CD4-positive, alpha-beta T cell (primary cell): ENCODE measurements around the gene EIPR1. TPM values are rescaled to one million over a fixed set of nuclear protein-coding genes. Genes with fewer than 3 reads are reported as not detected.

Source experiments
- ATAC-seq: fragments of 200-7000 bp; cut with Tn5 transposase; one replicate; pipeline ENCODE4 v1.10.0; 2022; ENCODE audit warnings: mild to moderate bottlenecking; ENCODE audit not compliant: poor library complexity
- CTCF ChIA-PET: fragments of 350-600 bp; sonication (Branson Sonifier 250); formaldehyde crosslinking; loops from one replicate; lab custom pipeline; 2021; ENCODE audit warnings: antibody characterized with exemption, inconsistent platforms; lab: Charles Lee
- POLR2A ChIA-PET: fragments of 350-600 bp; sonication (Branson Sonifier 250); formaldehyde crosslinking; loops from one replicate; lab custom pipeline; 2021; ENCODE audit warnings: antibody characterized with exemption, inconsistent platforms; lab: Charles Lee
- DNase-seq, 14 experiments: peaks; one replicate each; pipeline ENCODE4 v3.0.0-alpha.2; 2013 to 2020; ENCODE audit warnings: mixed read lengths in 2 of 14
- H3K27ac ChIP-seq, 2 donors: one replicate each; pipeline versions ENCODE4 v1.5.1 to v1.7.0; 2013; ENCODE audit warnings: low read length in 2 of 2, low read depth in 1 of 2, mild to moderate bottlenecking in 1 of 2
- H3K27me3 ChIP-seq, 2 experiments: 1 replicate in 1 of 2; 2 replicates in 1 of 2; pipeline versions ENCODE4 v1.6.1 to v1.7.0; 2013; ENCODE audit warnings: low read length in 2 of 2, control low read depth in 1 of 2, mild to moderate bottlenecking in 1 of 2, moderate library complexity in 1 of 2; ENCODE audit not compliant: insufficient read depth in 2 of 2, control insufficient read depth in 1 of 2
- H3K36me3 ChIP-seq: one replicate; pipeline ENCODE4 v1.6.1; 2013; ENCODE audit warnings: low read length, control low read depth; ENCODE audit not compliant: insufficient read depth
- H3K4me1 ChIP-seq: one replicate; pipeline ENCODE4 v1.6.1; 2013; ENCODE audit warnings: low read length, control low read depth; ENCODE audit not compliant: insufficient read depth
- H3K4me3 ChIP-seq: one replicate; pipeline ENCODE4 v1.5.1; 2013; ENCODE audit warnings: mild to moderate bottlenecking, low read length, moderate library complexity
- H3K9me3 ChIP-seq, 2 experiments: 1 replicate in 1 of 2; 2 replicates in 1 of 2; pipeline versions ENCODE4 v1.6.1 to v1.7.0; 2013; ENCODE audit warnings: low read length in 2 of 2, mild to moderate bottlenecking in 2 of 2, control low read depth in 1 of 2, moderate library complexity in 1 of 2; ENCODE audit not compliant: control insufficient read depth in 1 of 2, insufficient read depth in 1 of 2
- H3K27ac Mint-ChIP-seq: one replicate; pipeline ENCODE4 v1.8.0; 2020; ENCODE audit warnings: mixed read lengths
- H3K27me3 Mint-ChIP-seq: one replicate; pipeline ENCODE4 v1.8.0; 2021; ENCODE audit warnings: mixed read lengths
- H3K36me3 Mint-ChIP-seq: one replicate; pipeline ENCODE4 v1.8.0; 2021; ENCODE audit warnings: low read depth, mixed read lengths
- H3K4me1 Mint-ChIP-seq: one replicate; pipeline ENCODE4 v1.8.0; 2021; ENCODE audit warnings: low read depth, mixed read lengths
- H3K4me3 Mint-ChIP-seq: one replicate; pipeline ENCODE4 v1.8.0; 2020; ENCODE audit warnings: mild to moderate bottlenecking, mixed read lengths
- H3K9me3 Mint-ChIP-seq: one replicate; pipeline ENCODE4 v1.8.0; 2020; ENCODE audit warnings: mixed read lengths
- intact Hi-C, 2 experiments: fragments of 100-400 bp; cut with DNase I in 1 of 2; cut with micrococcal nuclease in 1 of 2; formaldehyde crosslinking; loops; one replicate each; pipeline versions ENCODE4 v1.15.1 to v1.9.0; 2023 to 2025; cut with DNase I, micrococcal nuclease
- total RNA-seq, 174 experiments: library from RNA in 2 of 174; stranded (reverse) in 2 of 174; gene quantifications; one replicate each; pipeline ENCODE4 v1.2.3 and lab custom pipeline; 2021 to 2026
- TF ChIP-seq, protein P1 (sequence below): fragments of 200-600 bp; IDR thresholded peaks from one replicate; pipeline ENCODE4 v1.8.0; 2022; ENCODE audit warnings: antibody characterized with exemption, mild to moderate bottlenecking

EIPR1 gene
- total RNA-seq, 2 experiments from 2014 or later, result 11.0 to 12.4 TPM

DNA sequence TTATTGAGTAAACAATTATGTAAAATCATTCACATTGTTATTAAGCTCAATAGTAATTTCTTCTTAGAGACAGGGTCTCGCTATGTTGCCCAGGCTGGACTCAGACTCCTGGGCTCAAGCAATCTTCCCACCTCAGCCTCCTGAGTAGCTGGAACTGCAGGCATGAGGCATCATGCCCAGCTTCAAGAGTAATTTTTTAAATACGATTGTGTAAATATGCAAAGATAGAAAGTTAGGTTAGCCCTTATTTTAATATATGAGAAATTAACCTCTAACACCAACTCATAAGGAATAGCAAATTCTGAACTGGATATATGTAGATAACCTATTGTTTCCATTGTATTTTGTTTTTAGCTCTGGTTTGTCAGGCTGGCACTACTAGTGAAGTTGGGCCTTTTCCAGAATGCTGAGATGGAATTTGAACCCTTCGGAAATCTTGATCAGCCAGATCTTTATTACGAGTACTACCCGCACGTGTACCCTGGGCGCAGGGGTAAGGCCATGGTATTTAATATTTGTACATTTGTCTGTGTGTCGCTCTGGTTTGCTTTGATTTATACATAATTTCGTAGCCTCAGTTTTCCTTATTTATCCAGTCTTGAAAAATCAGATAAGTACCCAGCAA lies 46.7 kb upstream of the EIPR1 start:
- Mint-ChIP-seq H3K27ac (no peak overlapping the region), H3K4me3 (no peak overlapping the region), H3K36me3 (peaks cover 79% of the 10 kb centered on the region), H3K4me1 (peaks cover 5% of the 10 kb centered on the region), H3K27me3 (no peaks in the 10 kb centered on the region), H3K9me3 (no peaks in the 10 kb centered on the region)
- Histone ChIP-seq H3K27ac (no peak overlapping the region), H3K4me3 (no peak overlapping the region), H3K9me3 (no peaks in the 10 kb centered on the region), H3K27me3 (no peaks in the 10 kb centered on the region), H3K4me1 (no peaks in the 10 kb centered on the region), H3K36me3 (peaks cover 83% of the 10 kb centered on the region)
- TF ChIP-seq, protein P1, sequence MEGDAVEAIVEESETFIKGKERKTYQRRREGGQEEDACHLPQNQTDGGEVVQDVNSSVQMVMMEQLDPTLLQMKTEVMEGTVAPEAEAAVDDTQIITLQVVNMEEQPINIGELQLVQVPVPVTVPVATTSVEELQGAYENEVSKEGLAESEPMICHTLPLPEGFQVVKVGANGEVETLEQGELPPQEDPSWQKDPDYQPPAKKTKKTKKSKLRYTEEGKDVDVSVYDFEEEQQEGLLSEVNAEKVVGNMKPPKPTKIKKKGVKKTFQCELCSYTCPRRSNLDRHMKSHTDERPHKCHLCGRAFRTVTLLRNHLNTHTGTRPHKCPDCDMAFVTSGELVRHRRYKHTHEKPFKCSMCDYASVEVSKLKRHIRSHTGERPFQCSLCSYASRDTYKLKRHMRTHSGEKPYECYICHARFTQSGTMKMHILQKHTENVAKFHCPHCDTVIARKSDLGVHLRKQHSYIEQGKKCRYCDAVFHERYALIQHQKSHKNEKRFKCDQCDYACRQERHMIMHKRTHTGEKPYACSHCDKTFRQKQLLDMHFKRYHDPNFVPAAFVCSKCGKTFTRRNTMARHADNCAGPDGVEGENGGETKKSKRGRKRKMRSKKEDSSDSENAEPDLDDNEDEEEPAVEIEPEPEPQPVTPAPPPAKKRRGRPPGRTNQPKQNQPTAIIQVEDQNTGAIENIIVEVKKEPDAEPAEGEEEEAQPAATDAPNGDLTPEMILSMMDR, result peak; percentile 74
- ATAC-seq (no peak), DNase-seq (no peak)
- intact Hi-C loops, result loop anchor here (1.0 to 5.0 kb wide), 3 partner anchors 38 to 227 kb away; no protein-coding TSS in a partner anchor
- CTCF ChIA-PET, result interaction anchor here (0.7 to 1.9 kb wide), 10 partner anchors 8 to 235 kb away, joined by 3 to 8 read pairs (median 4); partner anchors contain the start of gene TRAPPC12
- POLR2A ChIA-PET, result no interaction called here

DNA sequence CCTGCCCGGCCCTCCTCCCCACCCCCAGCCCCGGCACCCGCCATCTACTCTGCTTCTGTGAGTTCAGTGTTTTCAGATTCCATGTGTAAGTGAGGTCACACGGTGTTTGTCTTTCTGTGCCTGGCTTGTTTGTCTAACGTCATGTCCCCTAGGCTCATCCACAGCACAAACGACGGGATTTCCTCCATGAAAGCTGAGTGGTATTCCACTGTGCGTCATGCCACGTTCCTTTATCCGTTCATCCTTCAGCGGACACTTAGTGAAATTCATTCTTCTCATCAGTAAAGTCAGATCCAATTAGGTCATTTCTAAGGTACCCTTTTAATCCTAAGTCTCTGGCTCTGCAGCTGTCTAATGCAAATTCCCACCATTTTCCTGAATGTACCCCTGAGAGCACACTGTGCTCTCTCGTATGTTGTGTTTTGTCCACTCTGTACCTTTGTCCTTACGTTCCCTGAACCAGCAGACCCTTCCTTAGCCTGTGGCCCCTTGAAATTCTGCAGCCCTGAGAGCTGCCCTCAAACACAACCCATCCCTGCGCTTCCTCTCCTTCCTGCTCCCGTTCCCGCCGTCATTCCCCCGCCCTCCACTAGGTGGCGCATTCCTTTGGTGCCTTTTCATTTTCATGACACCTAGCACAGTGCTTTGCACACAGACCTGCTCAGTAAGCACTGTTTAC lies 46.0 kb upstream of the EIPR1 start:
- Histone ChIP-seq H3K36me3 (peaks cover 81% of the 10 kb centered on the region), H3K27me3 (no peaks in the 10 kb centered on the region), H3K27ac (no peak overlapping the region), H3K4me1 (no peaks in the 10 kb centered on the region), H3K9me3 (no peaks in the 10 kb centered on the region), H3K4me3 (no peak overlapping the region)
- no peaks in the 10 kb centered on the region for H3K27me3 Mint-ChIP-seq
- peak; percentile 54 to 81 (median 70) for DNase-seq
- H3K4me3 Mint-ChIP-seq, result no peak overlapping the region
- H3K4me1 Mint-ChIP-seq, result peaks cover 5% of the 10 kb centered on the region
- POLR2A ChIA-PET, result no interaction called here
- H3K9me3 Mint-ChIP-seq, result no peaks in the 10 kb centered on the region
- TF ChIP-seq, protein P1, result peak; percentile 99
- peak; percentile 60 for ATAC-seq
- CTCF ChIA-PET, result interaction anchor here (0.6 to 1.9 kb wide), 11 partner anchors 9 to 815 kb away, joined by 3 to 8 read pairs (median 4); partner anchors contain the start of gene TRAPPC12
- intact Hi-C loops, result loop anchor here (1.0 to 5.0 kb wide), 3 partner anchors 39 to 228 kb away; no protein-coding TSS in a partner anchor
- H3K27ac Mint-ChIP-seq, result no peak overlapping the region
- peaks cover 79% of the 10 kb centered on the region for H3K36me3 Mint-ChIP-seq

DNA sequence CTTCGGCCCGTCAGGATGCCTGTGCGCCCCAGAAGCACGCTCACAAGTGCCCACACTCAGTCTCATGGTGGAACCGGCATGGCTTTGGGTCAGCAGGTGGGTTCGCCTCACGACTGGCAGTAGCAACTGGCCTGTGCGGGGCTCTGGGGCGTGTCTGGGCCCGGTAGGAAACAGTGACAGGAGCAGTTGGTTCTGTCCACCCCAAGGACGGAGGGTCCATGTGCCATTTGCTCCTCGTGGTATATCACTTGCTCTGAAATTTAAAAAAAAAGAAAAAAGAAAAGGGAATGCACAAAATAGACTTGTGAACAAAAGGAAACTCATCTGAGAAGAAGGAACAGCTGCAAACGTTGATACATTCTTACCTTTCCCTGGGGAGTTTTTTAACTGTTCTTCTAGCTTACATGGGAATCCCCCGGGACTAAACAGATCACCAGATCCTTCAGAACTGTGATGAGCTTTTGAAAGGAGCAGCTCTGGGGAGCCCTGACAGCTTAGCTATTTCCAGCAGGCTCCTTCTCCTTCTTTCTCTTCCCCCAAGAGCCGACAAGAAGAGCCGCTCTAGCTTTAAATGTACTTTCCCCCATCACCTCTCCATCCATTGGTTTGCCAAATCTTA lies 44.7 kb upstream of the EIPR1 start:
- Histone ChIP-seq H3K36me3 (peaks cover 78% of the 10 kb centered on the region), H3K9me3 (no peaks in the 10 kb centered on the region), H3K27ac (no peak overlapping the region), H3K4me1 (no peaks in the 10 kb centered on the region), H3K4me3 (no peak overlapping the region), H3K27me3 (no peaks in the 10 kb centered on the region)
- TF ChIP-seq, protein P1, result no peak
- H3K4me3 Mint-ChIP-seq, result no peak overlapping the region
- POLR2A ChIA-PET, result interaction anchor here (0.7 to 1.5 kb wide), 3 partner anchors 44 to 76 kb away, joined by 3 read pairs; partner anchors contain the start of gene EIPR1
- intact Hi-C loops, result loop anchor here in 1 of 2 experiments (5.0 kb wide), 1 partner anchor 40 kb away; no protein-coding TSS in a partner anchor
- CTCF ChIA-PET, result no interaction called here
- no peak overlapping the region for H3K27ac Mint-ChIP-seq
- H3K4me1 Mint-ChIP-seq, result peaks cover 5% of the 10 kb centered on the region
- H3K27me3 Mint-ChIP-seq, result no peaks in the 10 kb centered on the region
- H3K9me3 Mint-ChIP-seq, result no peaks in the 10 kb centered on the region
- DNase-seq (no peak), ATAC-seq (no peak)
- H3K36me3 Mint-ChIP-seq, result peaks cover 78% of the 10 kb centered on the region
